HG03060 (cell line): ENCODE data around the gene PXDN.

Source experiments
- ATAC-seq: cut with Tn5 transposase; IDR thresholded peaks from one replicate; pipeline ENCODE4 v1.9.1; 2021; ENCODE audit warnings: low read depth, moderate number of reproducible peaks; ENCODE audit not compliant: unreplicated experiment

PXDN gene

DNA sequence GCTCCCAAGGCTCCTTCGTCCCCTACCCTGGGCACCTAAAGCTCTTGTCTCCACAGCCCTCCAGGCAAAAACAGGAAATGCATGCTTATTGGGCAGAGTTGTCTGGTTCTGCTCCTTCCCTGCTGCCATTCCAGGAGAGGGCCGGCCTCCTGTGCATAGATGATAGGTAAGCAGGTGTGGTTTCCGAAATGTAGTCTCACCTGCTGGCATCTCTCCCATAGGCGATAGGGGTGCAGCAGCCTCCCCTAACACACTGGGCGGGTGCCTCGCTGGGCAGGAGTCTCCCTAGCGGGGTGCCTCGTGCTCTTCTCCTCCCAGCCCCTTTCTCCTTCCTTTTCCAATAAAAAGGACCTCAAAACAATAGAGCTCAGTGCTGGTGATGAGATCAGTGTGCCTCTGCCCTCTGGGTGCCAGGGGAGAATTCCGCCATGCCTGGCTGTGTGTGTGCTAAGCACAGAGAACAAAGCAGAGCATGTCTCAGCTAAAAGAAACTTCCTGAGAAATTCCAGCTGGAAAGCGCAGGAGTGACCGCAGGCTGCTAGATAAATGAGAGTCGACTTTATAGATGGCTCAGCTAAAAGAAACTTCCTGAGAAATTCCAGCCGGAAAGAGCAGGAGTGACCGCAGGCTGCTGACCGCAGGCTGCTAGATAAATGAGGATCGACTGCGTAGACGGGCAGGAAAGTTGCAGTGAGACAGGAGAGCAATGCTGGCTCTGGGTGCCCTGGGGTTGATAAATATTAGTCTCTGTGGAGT is 11.3 kb upstream of the PXDN start:
- ATAC-seq: no peak

DNA sequence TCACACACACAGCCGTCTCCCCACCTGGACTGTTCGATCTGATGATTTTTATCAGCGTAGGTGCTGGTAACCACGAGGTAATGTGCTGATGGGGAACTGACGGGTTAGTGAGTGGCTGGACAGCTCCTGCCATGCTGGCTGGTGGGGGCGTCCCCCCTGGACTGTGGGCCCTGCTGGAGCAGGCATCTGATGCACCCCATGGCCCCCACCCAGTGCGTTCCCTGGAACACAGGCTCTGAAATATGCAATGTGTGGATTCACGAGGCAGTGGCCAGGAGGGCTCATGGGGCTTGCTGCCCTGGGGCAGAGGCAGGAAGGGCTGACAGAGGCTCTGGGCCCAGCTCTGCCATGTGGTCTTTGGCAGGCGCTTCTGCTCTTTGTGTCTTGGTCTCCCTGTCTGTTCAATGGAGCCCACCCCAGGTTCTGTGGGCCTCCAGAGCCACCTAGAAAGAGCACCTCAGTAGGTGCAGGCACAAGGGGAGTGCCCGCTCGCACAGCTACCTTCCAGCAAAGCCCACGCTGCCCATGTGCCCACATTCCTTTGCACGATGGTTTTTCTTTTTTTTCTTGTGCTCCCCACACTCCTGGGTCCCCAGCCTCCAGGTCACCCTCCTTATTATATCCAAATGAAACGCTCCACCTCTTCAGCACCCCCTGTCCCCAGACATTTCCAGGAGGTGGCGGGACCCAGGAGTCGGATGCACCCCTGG is 10.3 kb upstream of the PXDN start:
- ATAC-seq: no peak

DNA sequence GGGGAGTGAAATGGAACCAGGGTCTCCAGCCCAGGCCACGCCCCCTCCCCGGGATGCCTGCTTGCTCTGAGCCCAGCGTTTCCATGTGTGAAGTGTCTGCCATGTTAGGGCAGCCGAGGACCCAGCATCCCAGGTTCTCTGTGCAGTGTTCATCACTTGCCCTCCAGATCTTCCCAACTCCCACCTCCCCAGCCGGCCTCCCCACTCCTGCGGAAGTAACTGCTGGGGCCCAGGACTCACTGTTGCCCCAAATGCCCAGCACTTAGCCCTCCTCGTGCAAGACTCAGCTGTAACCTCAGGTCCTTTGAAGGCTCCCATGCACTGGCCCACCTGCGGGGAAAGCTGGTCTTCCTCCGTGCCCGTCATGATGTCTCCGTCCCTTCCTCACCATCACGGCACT is 9.7 kb upstream of the PXDN start:
- no peak for ATAC-seq

DNA sequence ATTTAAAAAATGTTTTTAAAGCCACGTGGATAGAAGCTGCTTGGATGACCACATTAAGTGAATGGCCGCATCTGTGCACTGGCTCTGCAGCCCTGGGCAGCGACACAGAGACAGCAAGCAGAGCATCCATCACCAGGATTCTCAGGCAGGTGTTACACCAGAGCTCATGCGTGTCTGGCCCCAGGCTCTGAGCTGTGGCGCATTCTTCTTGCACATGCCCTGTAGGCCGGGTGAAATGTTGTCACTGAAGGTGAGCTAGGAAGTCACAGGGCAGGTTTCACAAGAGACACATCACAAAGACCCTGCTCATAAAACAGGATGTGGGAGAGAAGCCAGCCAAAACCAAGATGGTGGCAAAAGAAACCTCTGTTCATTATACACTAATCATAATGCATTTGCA is 8.4 kb upstream of the PXDN start:
- ATAC-seq: no peak

DNA sequence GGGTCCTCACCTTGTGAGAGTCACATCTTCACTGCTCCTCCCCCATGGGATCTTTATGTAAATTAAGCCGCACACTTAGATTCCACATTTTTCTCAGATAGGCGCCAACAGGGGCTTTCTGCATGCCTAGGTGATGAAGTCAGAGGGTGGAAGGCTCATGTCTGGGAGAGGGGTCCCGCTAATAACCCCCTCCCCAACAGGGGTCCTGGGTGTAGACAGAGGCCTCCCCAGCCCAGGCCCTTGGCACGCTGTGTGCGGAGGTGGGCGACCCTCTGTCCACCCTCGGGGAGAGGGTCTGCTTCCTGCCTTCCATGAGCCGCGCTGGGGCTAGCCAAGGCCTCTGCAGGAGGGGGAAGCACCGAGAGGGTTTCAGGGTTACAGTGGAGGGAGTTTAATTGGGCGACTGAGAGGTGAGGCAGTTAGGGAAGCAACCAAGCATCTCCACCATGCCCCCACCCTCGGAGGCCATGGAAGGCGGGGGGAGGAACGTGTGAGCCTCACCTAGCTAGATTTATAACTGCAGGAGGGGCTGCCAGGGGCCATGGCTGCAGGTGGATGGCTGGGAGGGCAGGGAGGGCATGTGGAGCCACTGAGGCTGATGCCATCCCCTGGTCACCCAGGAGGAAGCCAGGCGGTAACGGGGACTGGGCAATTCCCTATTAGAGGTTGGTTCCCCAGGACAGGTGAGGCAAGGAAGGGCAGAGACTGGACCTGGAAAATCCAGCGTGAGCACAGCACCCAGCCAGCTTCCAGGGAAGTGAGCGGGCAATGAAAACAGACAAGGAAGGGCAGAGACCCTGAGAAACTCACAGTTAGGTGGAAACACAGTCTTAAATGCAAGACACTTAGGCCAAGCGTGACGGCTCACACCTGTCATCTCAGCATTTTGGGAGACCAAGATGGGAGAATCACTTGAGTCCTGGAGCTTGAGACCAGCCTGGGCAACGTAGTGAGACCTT is 7.7 kb upstream of the PXDN start:
- no peak for ATAC-seq

DNA sequence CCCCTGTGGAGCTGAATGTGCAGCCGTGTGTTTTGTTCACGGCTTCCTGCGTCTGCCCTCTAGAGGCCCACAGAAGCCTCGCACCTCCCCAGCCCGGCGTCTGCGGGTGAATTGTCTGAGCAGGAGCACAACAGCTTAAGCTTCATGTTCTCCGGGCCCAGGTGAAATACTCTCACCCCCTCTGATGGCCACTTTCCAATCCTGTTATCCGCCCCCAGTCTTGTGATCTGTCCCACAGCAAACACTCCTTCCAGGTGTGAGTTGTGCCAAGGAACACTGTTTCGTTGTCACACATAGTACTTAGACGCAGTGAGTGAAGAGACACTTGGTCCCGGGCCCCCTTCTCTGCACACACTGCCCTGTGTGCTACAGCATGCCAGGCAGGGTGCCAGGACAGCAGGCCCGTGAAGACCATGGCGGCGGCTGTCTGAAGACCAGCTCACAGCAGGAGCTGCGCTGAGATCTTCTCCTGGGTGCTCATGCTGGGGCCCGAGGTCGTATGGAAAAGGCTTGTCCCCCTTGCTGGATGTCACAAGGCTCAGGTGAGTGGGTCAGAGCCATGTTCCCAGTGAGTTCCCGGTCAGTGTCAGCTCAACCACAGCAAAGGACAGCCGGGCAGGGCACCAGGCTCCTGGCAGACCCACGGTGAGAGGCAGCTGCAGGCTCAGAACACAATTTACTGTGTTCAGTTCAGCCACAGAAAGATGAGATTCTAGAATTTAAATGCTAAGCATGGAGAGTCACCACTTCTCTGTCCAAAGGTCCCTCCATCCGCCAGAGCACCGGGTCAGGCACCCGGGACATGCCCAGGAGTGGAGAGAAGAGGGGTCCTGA is 6.8 kb upstream of the PXDN start:
- ATAC-seq: no peak

DNA sequence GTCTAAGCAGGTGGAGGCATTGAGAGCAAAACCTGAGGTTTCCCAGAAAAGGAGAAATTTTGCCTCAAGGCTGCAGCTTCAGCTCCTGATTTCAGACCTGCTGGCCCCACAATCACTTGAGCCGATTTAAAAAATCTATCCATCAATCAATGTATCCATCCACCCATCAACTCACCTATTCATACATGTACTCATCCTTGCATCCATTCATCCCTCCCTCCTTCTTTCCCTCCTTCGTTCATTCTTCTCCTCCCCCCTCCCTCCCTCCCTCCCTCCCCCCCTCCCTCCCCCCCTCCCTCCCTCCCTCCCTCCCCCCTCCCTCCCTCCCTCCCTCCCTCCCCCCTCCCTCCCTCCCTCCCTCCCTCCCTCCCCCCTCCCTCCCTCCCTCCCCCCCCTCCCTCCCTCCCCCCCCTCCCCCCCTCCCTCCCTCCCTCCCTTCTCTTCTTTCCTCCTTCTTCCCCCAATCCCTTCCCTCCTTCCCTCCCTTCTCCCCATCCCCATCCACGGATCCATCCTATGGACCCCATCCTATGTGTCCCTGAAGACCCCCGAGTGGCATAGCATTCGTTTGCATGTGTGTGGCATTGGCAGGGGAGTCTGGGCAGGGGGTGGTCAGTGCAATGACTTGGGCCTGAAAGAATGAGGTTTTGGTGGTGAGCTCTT is 6.1 kb upstream of the PXDN start:
- ATAC-seq: no peak

DNA sequence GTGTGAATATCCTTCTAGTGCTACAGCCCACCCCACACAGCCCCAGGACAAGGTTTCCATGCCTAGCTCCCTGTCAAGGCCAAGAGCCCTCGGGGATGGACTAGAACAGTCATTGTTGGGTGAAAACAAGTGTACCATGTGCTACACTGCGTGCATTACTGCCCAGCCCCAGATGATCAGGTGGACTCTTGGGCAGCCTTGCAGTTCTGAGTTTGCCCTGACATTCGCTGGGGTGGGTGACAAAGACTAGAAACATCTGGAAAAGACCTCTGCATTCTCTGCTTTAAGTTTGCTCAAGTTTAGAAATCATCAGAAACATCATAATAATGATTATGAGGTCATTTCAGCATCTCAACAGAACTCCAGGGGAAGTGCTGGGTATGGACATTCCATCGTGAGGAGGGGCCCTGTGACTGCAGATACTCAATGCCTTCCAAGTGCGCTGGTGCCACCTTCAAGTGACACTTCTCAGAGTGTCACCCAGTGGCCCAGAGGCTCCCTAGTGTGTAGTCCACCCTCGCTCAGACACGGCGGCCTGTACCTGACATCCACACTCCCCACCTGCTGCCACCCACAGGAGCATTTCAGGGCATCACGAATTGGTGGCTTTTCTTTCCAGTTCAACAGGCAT is 5.3 kb upstream of the PXDN start:
- no peak for ATAC-seq

DNA sequence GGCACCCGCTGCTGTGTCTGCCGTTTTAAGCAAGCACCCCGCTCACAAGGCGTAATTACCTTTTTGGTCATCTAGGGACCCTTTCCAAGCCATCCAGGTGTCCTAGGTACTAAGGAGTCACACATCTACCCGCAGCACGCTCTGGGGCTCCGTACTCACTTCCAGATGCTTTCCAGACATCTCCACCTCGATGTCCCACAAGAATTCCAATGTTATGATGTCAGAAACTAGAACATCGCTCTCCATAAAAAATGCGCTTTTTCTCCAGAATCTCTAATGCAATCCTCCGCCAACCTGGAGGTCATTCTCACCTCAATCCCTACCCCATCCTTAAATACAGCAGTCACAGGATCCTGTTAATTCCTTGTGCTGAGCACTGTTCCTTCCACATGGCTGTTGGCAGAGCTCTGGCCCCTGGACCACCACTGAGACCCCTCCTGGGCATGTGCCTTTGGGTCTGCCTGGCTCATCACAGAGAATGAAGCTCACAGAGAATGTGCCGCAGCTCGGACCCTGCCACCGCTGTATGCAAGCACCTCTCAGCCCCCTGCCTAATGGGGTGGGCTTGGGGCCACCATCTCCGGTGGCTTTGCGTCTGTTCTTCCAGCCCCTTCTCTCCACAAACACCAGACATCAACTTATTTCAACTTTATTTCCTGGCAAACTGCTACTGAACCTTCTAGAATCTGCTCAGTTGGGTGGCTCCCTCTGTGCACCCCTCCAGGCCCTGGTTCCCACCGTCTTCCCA is 4.6 kb upstream of the PXDN start:
- ATAC-seq: no peak

DNA sequence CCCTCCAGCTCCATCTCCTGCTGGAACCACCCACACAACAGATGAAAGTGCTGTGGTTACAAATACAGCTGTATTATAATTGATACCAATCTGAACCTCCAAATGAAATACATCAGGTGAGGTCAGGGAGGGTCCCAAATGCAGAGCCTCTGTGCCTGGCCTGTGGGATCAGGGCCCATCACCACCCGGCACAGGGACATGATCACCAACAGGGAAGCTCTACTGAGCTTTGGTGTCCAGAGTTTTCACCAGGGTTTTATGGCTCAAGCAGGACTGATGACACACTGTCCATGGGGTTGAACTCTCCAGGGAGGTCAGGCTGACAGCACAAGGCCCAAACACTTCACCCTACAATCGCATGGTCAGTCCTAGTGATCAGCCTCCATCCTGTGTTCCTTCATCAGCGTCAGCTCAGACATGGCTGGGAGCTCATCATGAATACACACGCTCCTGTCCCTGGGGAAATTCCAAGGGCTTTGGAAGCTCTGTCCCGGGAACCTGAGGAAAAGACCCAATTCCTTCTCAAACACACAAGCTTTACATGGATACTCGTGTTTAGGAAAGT is 3.9 kb upstream of the PXDN start:
- ATAC-seq: no peak

DNA sequence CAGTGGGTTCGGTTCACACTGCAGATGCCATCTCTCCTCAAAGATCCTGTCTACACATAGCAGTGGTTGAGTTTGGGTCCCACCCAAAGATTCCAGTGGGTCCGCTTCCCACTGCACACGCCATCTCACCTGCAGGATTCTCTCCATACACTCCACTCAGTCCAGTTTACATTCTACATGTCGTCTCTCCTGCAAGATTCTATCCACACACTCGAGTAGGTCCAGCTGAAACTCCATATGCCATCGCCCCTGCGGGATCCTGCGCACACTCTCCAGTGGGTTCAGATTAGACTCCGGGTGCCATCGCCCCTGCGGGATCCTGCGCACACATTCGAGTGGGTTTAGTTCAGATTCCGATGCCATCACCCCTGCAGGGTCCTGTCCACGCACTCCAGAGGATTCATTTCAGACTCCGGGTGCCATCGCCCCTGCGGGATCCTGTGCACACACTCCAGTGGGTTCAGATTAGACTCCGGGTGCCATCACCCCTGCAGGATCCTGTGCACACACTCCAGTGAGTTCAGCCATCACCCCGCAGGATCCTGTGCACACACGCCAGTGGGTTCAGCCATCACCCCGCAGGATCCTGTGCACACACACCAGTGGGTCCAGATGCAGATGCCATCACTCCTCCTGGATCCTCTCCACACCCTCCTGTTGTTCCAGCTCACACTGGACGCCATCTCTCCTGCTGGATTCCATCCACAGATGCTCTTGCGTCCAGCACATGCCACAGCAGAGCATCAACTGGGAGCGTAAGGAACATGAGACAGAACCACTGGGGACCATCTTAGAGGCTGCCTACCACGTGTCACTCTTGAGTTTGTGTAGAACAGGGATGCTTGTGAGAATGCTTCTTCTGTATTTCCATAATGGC is 3.0 kb upstream of the PXDN start:
- ATAC-seq: no peak

DNA sequence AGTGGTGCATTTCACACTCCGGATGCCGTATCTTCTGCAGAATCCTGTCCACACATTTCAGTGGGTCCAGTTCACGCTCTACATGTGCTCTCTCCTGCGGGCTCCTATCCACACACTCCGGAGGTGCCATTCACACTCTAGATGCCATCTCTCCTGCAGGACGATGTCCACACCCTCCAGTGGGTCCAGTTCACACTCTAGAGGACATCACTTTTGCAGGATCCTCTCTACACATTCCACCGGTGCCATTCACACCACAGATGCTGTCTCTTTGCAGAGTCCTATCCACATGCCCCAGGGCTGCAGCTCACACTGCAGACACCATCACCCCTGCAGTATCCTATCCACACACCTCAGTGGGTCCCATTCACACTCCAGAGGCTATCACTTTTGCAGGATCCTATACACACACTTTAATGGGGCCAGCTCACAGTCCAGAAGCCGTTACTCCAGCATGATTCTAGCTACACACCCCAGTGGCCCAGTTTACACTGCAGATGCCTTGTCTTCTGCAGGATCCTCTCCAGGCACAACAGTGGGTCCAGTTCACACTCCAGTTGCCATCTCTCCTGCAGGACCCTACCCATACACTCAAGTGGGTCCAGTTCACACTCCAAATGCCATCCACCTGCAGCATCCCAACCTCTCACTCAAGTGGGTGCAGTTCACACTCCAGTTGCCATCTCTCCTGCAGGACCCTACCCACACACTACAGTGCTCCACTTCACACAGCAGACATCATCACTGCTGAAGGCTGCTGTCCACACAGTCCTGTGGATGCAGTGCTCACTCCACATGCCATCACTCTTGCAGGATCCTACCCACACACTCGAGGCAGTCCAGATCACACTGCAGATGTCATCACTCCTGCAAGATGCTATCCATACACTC is 2.1 kb upstream of the PXDN start:
- no peak for ATAC-seq

DNA sequence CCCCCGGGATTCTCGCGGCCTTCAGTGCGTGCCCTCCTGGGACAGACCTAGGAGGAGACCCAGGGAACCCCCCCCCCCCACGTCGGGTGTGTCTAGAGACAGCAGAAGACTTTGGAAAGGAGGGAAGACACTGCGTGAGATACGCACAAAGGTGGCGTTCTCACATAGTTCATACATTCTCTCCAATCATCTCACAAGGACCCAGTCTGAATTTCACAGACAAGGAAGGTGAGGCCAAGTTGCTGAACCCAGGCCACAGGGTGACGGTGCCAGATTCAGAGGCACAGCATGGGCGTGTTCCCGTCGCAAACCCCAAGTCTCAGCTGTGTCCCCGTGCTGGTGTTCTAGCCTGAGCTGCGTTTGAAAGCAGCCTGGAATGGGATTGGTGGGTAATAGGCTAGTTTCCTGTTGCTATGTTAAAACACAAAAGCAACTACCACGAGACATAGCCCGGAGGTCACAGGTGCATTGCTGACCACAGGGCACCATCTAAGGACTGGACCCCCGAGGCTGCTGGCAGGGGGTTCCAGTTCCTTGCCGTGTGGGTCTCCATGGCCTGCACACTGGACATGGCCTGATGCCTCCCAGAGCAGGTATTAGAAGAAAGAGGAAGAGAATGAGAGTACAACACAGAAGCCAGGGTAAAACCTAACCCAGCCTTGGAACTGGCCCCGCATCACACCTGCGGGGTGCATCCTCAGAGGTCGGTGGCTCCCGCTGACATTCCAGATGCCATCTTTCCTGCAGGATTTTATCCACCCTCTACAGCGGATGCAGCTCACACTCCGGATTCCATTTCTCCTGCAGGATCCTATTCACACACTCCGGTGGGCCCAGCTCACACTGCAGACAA is 1.1 kb upstream of the PXDN start:
- no peak for ATAC-seq

DNA sequence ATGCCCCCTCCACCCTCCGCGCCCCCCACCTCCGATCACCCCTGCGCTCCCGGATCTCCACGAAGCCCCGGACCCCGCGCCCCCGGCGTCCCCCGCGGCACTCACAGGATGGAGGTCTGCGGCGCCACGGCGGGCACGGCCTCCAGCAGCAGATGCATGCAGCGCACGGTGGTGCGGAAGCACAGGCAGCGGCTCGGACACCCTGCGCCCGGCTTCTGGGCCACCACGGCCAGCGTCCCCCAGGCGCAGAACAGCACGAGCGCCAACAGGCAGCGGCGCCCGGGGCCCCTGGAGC is 217 bp downstream of the PXDN start:
- ATAC-seq: no peak

DNA sequence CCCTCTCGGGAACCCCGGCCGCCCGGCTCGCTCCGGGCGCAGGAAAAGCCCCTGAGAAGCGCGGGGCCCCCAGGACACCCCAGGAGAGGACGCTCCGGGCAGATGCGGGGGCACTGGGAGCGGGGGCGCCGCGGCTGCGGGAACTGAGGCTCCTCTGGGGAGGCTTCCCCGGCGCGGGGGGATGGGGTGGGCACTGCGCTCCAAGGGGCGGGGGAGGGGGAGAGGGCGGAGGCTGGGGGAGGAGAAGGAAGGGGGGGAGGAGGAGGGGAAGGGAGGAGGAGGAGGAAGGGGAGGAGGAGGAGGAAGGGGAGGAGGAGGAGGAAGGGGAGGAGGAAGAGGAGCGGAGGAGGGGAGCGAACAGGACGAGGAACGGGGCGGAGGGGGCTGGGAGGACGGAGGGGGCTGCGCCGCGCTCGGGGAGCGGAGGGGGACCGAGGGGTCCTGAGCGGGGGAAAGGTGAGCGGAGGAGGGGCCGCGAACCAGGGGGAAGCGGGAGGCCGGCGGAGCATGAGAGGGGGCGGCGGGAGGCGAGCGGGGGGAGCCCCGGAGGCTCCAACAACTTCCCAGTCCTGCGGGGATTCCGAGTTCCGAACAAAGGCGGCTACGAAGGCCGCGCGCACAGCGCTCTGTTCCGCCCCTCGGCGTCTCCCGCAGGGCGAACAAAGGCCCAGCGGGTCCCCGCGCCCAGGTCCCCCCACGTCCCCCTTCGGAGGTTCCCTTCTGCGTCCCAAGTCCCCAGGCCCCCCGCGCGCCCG is 742 bp downstream of the PXDN start:
- ATAC-seq: no peak
